ENCODE results near the gene SLAIN1. TPM values are rescaled to one million over a fixed set of nuclear protein-coding genes. Genes with fewer than 3 reads are reported as not detected.

The SLAIN1 gene
- total and polyA plus RNA-seq, 2 of the 8 experiments (the other 6 are each of a cell fraction or from before 2014, with no cell fraction given): 35.0 to 37.7 TPM

GRCh38 chr13:77729502-77730221 lies 32.2 kb downstream of the SLAIN1 start:
- Histone ChIP-seq H3K79me1 (ENCODE audit: low read depth, low read length) (peaks cover 6% of the 10 kb centered on the region), H3K4me3 (ENCODE audit: extremely low read depth in 1 of 4, insufficient read depth in 2 of 4, low read depth in 3 of 4, low read length in 4 of 4) (no peak overlapping the region), H4K20me1 (replicated peaks in 1 of 2; ENCODE audit: control insufficient read depth in 1 of 2, insufficient read depth in 2 of 2, low read length in 2 of 2) (peaks cover 0 to 3% of the 10 kb centered on the region in 2 experiments), H2AK5ac (ENCODE audit: low read depth, low read length) (no peak overlapping the region), H3K56ac (replicated peaks; ENCODE audit: insufficient read length, low read depth, low read length) (no peak overlapping the region), H4K5ac (ENCODE audit: insufficient read length, low read depth, low read length) (no peak overlapping the region), H4K8ac (ENCODE audit: extremely low read depth, insufficient read depth, low read length) (no peak overlapping the region), H3K14ac (ENCODE audit: insufficient read length) (no peak overlapping the region), H3K27me3 (replicated peaks in 1 of 4; ENCODE audit: control insufficient read depth in 3 of 4, extremely low read depth in 1 of 4, insufficient read depth in 3 of 4, low read length in 3 of 4) (no peaks in the 10 kb centered on the region), H3K23ac (ENCODE audit: insufficient read length) (no peak overlapping the region), H3K4me2 (ENCODE audit: insufficient read depth in 1 of 2, low read depth in 2 of 2, low read length in 2 of 2) (no peak overlapping the region), H3K9ac (replicated peaks in 1 of 4; ENCODE audit: extremely low read depth in 1 of 4, low read depth in 3 of 4, low read length in 3 of 4) (no peak overlapping the region), H4K91ac (replicated peaks; ENCODE audit: insufficient read length, low read length) (no peak overlapping the region), H2BK15ac (ENCODE audit: low read length) (no peak overlapping the region), H3K4me1 (replicated peaks in 1 of 4; ENCODE audit: control insufficient read depth in 3 of 4, insufficient read depth in 4 of 4, low read length in 3 of 4) (peaks cover 0 to 6% (median 3%) of the 10 kb centered on the region in 4 experiments; a peak in 2 of 7 replicates), H3K9me3 (ENCODE audit: insufficient read depth in 2 of 2, low read depth in 1 of 2, low read length in 1 of 2) (no peaks in the 10 kb centered on the region), H2BK120ac (replicated peaks; ENCODE audit: low read depth, low read length) (no peak overlapping the region), H2BK12ac (ENCODE audit: low read depth, low read length) (no peak overlapping the region), H3K4ac (replicated peaks; ENCODE audit: insufficient read length, low read depth, low read length) (no peak overlapping the region), H3K18ac (ENCODE audit: extremely low read depth, low read length) (no peak overlapping the region), H3K36me3 (ENCODE audit: control insufficient read depth in 2 of 4, insufficient read depth in 4 of 4, low read length in 3 of 4) (peaks cover 0 to 24% (median 1%) of the 10 kb centered on the region in 4 experiments; a peak in 2 of 8 replicates), H2BK5ac (ENCODE audit: low read depth, low read length) (no peak overlapping the region), H2BK20ac (ENCODE audit: low read length) (no peak overlapping the region), H3K23me2 (ENCODE audit: low read depth, low read length) (no peaks in the 10 kb centered on the region), H3K79me2 (ENCODE audit: control insufficient read depth in 1 of 2, insufficient read depth in 2 of 2, low read length in 2 of 2) (peaks cover 0 to 42% of the 10 kb centered on the region in 2 experiments; a peak in 2 of 4 replicates), H2AFZ (ENCODE audit: low read length) (no peak overlapping the region), H3K27ac (ENCODE audit: low read depth, low read length) (no peak overlapping the region)
- ChIA-PET CTCF (ENCODE audit: partially characterized antibody) (interaction anchor here (1.3 kb wide), 1 partner anchor 22 kb away, joined by 5 read pairs; no protein-coding TSS in a partner anchor), POLR2A (ENCODE audit: partially characterized antibody) (no interaction called here)
- DNase-seq (ENCODE audit: low read depth in 1 of 2, low spot score in 2 of 2) (no peak), FAIRE-seq (no peak)
- WGBS, 2 experiments (ENCODE audit: extremely low coverage in 1 of 2, insufficient coverage in 1 of 2, insufficient read length in 1 of 2, insufficient replicate concordance in 2 of 2, low coverage in 1 of 2, low lambda C conversion rate in 2 of 2, missing lambda C conversion rate in 1 of 2): 85% methylated on average over 8 of the region's 8 CpGs; no CpG with 5 or more reads in 1 of the 2 experiments
- TF ChIP-seq CBX5 (IDR thresholded peaks at IDR 0.05; ENCODE audit: low read depth, low read length): no peak
- TF ChIP-seq CREB1 (IDR thresholded peaks at IDR 0.05): no peak
- TF ChIP-seq FOSL1 (IDR thresholded peaks at IDR 0.05; ENCODE audit: insufficient read depth, low read depth, low read length): no peak
- TF ChIP-seq ZNF274 (IDR thresholded peaks at IDR 0.05; ENCODE audit: borderline replicate concordance, extremely low read depth, low read length): no peak
- TF ChIP-seq CEBPB (IDR thresholded peaks at IDR 0.05; ENCODE audit: low read depth, low read length): no peak
- TF ChIP-seq EGR1 (IDR thresholded peaks at IDR 0.05; ENCODE audit: borderline replicate concordance, low read depth, low read length): no peak
- TF ChIP-seq RAD21 (IDR thresholded peaks at IDR 0.05 in 1 of 2, conservative IDR thresholded peaks at IDR 0.05 in 1 of 2; ENCODE audit: low read depth in 2 of 2, low read length in 2 of 2): no peak
- TF ChIP-seq SAP30 (IDR thresholded peaks at IDR 0.05; ENCODE audit: insufficient read depth, insufficient replicate concordance, low read length): no peak
- no peak for TF ChIP-seq SP1 (IDR thresholded peaks at IDR 0.05; ENCODE audit: low read depth, low read length)

All from H1 (cell line).